Neural cell (in vitro differentiated cells): ENCODE measurements around the gene RFX4. TPM values are rescaled to one million over a fixed set of nuclear protein-coding genes. Genes with fewer than 3 reads are reported as not detected.

Experiments used
- H2AFZ ChIP-seq: fragments of 200-600, 300-800 bp; sonication (generic), shearing (Covaris generic); 2 replicates; pipeline ENCODE4 v1.6.0; 2014; ENCODE audit warnings: low read depth, mild to moderate bottlenecking, antibody characterized with exemption, low read length, moderate library complexity
- H3F3A ChIP-seq: fragments of 200-600 bp; shearing (Covaris generic); 2 replicates; pipeline ENCODE4 v1.6.1; 2016; ENCODE audit warnings: mild to moderate bottlenecking, moderate library complexity, mixed read lengths, antibody characterized with exemption, low read length; ENCODE audit not compliant: insufficient read depth, poor library complexity, severe bottlenecking
- H3K27ac ChIP-seq: fragments of 200-600, 300-800 bp; sonication (generic), shearing (Covaris generic); 2 replicates; pipeline ENCODE4 v1.5.1; 2014; ENCODE audit warnings: mild to moderate bottlenecking, low read length, moderate library complexity
- H3K27me3 ChIP-seq: fragments of 300-800, 200-600 bp; sonication (generic), shearing (Covaris generic); 2 replicates; pipeline ENCODE4 v1.6.0; 2014; ENCODE audit warnings: mild to moderate bottlenecking, low read depth, low read length, moderate library complexity; ENCODE audit not compliant: insufficient read depth
- H3K36me3 ChIP-seq: fragments of 300-800, 200-600 bp; sonication (generic), shearing (Covaris generic); 2 replicates; pipeline ENCODE4 v1.5.1; 2014; ENCODE audit warnings: mild to moderate bottlenecking, antibody characterized with exemption, low read length, moderate library complexity; ENCODE audit not compliant: insufficient read depth
- H3K4me2 ChIP-seq: fragments of 300-800, 200-600 bp; sonication (generic), shearing (Covaris generic); 2 replicates; pipeline ENCODE4 v1.6.0; 2014; ENCODE audit warnings: mild to moderate bottlenecking, low read length
- H3K4me3 ChIP-seq: fragments of 300-800, 200-600 bp; sonication (generic), shearing (Covaris generic); 2 replicates; pipeline ENCODE4 v1.5.1; 2014; ENCODE audit warnings: mild to moderate bottlenecking, low read length, moderate library complexity
- H3K79me2 ChIP-seq: fragments of 200-600 bp; shearing (Covaris generic); replicated peaks from 2 replicates; pipeline ENCODE4 v1.6.0; 2014; ENCODE audit warnings: mild to moderate bottlenecking, low read length, moderate library complexity; ENCODE audit not compliant: insufficient read depth
- H3K9ac ChIP-seq: fragments of 300-800, 200-600 bp; sonication (generic), shearing (Covaris generic); 2 replicates; pipeline ENCODE4 v1.6.1; 2016; ENCODE audit warnings: mild to moderate bottlenecking, low read length, mixed read lengths
- H3K9me2 ChIP-seq: fragments of 200-600 bp; shearing (Covaris generic); 2 replicates; pipeline ENCODE4 v1.6.1; 2016; ENCODE audit warnings: mild to moderate bottlenecking, low read length, mixed read lengths; ENCODE audit not compliant: insufficient read depth
- H3K9me3 ChIP-seq: fragments of 200-600, 300-800 bp; sonication (generic), shearing (Covaris generic); 2 replicates; pipeline ENCODE4 v1.6.1; 2016; ENCODE audit warnings: mild to moderate bottlenecking, mixed run types, low read length, moderate library complexity, mixed read lengths
- H4K20me1 ChIP-seq: fragments of 200-600 bp; shearing (Covaris generic); 2 replicates; pipeline ENCODE4 v1.6.1; 2016; ENCODE audit warnings: mild to moderate bottlenecking, mixed run types; ENCODE audit not compliant: insufficient read depth
- EP300 ChIP-seq: fragments of 450-650 bp; conservative IDR thresholded peaks from 2 replicates; pipeline ENCODE4 v1.6.1; 2014; ENCODE audit warnings: antibody characterized with exemption, mild to moderate bottlenecking, moderate library complexity; ENCODE audit not compliant: poor library complexity, severe bottlenecking
- EZH2 ChIP-seq: fragments of 200-600, 300-800 bp; shearing (Covaris generic), sonication (generic); IDR thresholded peaks from 2 replicates; pipeline ENCODE4 v1.6.1; 2014; ENCODE audit warnings: antibody characterized with exemption, low read length, borderline replicate concordance, mild to moderate bottlenecking; ENCODE audit not compliant: insufficient read depth, poor library complexity, severe bottlenecking
- MXI1 ChIP-seq: fragments of 450-650 bp; conservative IDR thresholded peaks from 2 replicates; pipeline ENCODE4 v1.6.1; 2014; ENCODE audit warnings: antibody characterized with exemption, mild to moderate bottlenecking; ENCODE audit not compliant: poor library complexity, severe bottlenecking
- POLR2AphosphoS5 ChIP-seq: IDR thresholded peaks from 2 replicates; pipeline ENCODE4 v1.6.1; 2012
- RAD21 ChIP-seq: fragments of 450-650 bp; conservative IDR thresholded peaks from 2 replicates; pipeline ENCODE4 v1.6.1; 2014; ENCODE audit warnings: antibody characterized with exemption, mild to moderate bottlenecking, moderate library complexity
- SMC3 ChIP-seq: fragments of 450-650 bp; conservative IDR thresholded peaks from 2 replicates; pipeline ENCODE4 v1.6.1; 2014; ENCODE audit warnings: antibody characterized with exemption, mild to moderate bottlenecking, moderate library complexity; ENCODE audit not compliant: poor library complexity
- TAF1 ChIP-seq: IDR thresholded peaks from 2 replicates; pipeline ENCODE4 v1.6.1; 2012; ENCODE audit warnings: low read depth
- polyA plus RNA-seq: library from polyadenylated mRNA; depleted of rRNA; stranded (reverse); fragments of >200 nt; gene quantifications from 2 replicates; pipeline ENCODE4 v1.2.3, GENCODE V29; 2014
- TF ChIP-seq, protein P1 (sequence below): IDR thresholded peaks from 2 replicates; pipeline ENCODE4 v1.6.1; 2012; ENCODE audit warnings: borderline replicate concordance
- TF ChIP-seq, protein P2 (sequence below): fragments of 450-650 bp; IDR thresholded peaks from 2 replicates; pipeline ENCODE4 v1.5.1; 2014; ENCODE audit warnings: antibody characterized with exemption, mild to moderate bottlenecking, moderate library complexity; ENCODE audit not compliant: poor library complexity, severe bottlenecking

The RFX4 gene
- polyA plus RNA-seq, 1 donor from 2014 or later, result 0.22 TPM

GRCh38 chr12:106648736-106649135 lies 65.9 kb downstream of the RFX4 start:
- TF ChIP-seq, protein P1, sequence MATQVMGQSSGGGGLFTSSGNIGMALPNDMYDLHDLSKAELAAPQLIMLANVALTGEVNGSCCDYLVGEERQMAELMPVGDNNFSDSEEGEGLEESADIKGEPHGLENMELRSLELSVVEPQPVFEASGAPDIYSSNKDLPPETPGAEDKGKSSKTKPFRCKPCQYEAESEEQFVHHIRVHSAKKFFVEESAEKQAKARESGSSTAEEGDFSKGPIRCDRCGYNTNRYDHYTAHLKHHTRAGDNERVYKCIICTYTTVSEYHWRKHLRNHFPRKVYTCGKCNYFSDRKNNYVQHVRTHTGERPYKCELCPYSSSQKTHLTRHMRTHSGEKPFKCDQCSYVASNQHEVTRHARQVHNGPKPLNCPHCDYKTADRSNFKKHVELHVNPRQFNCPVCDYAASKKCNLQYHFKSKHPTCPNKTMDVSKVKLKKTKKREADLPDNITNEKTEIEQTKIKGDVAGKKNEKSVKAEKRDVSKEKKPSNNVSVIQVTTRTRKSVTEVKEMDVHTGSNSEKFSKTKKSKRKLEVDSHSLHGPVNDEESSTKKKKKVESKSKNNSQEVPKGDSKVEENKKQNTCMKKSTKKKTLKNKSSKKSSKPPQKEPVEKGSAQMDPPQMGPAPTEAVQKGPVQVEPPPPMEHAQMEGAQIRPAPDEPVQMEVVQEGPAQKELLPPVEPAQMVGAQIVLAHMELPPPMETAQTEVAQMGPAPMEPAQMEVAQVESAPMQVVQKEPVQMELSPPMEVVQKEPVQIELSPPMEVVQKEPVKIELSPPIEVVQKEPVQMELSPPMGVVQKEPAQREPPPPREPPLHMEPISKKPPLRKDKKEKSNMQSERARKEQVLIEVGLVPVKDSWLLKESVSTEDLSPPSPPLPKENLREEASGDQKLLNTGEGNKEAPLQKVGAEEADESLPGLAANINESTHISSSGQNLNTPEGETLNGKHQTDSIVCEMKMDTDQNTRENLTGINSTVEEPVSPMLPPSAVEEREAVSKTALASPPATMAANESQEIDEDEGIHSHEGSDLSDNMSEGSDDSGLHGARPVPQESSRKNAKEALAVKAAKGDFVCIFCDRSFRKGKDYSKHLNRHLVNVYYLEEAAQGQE, result no peak
- no peak for TF ChIP-seq POLR2AphosphoS5
- TF ChIP-seq RAD21, result no peak
- no peak for TF ChIP-seq EZH2
- no peak for TF ChIP-seq MXI1
- TF ChIP-seq SMC3, result no peak
- no peak for TF ChIP-seq TAF1
- TF ChIP-seq, protein P2, sequence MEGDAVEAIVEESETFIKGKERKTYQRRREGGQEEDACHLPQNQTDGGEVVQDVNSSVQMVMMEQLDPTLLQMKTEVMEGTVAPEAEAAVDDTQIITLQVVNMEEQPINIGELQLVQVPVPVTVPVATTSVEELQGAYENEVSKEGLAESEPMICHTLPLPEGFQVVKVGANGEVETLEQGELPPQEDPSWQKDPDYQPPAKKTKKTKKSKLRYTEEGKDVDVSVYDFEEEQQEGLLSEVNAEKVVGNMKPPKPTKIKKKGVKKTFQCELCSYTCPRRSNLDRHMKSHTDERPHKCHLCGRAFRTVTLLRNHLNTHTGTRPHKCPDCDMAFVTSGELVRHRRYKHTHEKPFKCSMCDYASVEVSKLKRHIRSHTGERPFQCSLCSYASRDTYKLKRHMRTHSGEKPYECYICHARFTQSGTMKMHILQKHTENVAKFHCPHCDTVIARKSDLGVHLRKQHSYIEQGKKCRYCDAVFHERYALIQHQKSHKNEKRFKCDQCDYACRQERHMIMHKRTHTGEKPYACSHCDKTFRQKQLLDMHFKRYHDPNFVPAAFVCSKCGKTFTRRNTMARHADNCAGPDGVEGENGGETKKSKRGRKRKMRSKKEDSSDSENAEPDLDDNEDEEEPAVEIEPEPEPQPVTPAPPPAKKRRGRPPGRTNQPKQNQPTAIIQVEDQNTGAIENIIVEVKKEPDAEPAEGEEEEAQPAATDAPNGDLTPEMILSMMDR, result no peak
- no peak for TF ChIP-seq EP300
- Histone ChIP-seq H3K9me3 (no peaks in the 10 kb centered on the region), H3K4me2 (no peak overlapping the region), H3F3A (no peaks in the 10 kb centered on the region), H3K27ac (no peak overlapping the region), H3K79me2 (no peaks in the 10 kb centered on the region), H3K9me2 (no peaks in the 10 kb centered on the region), H3K9ac (no peak overlapping the region), H3K36me3 (no peaks in the 10 kb centered on the region), H4K20me1 (no peaks in the 10 kb centered on the region), H2AFZ (no peak overlapping the region), H3K27me3 (no peaks in the 10 kb centered on the region), H3K4me3 (no peak overlapping the region)

DNA sequence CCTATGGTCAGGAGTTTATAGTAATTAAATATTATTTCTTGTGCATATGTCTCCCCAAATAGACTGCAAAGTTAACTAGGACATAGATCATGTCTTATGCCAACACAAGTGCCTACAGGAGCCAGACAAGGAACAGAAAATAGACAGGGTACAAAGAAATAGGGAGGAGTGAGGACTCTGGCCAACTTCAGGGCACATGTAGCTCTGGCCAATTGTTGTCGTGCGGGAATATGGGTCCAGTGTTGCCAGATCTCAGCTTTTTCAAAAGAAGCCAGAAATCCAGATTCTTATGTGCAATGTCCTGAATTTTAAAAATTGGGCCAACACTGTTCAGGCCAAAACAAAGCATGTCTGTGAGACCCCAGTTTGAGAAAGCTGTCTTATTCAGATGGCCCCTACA lies 68.7 kb downstream of the RFX4 start:
- H3K27ac ChIP-seq, result no peak overlapping the region
- H3K9me2 ChIP-seq, result no peaks in the 10 kb centered on the region
- H3K27me3 ChIP-seq, result no peaks in the 10 kb centered on the region
- no peak overlapping the region for H3K9ac ChIP-seq
- no peak for TF ChIP-seq TAF1
- TF ChIP-seq EZH2, result no peak
- no peak for TF ChIP-seq SMC3
- TF ChIP-seq, protein P1, result no peak
- TF ChIP-seq RAD21, result no peak
- TF ChIP-seq POLR2AphosphoS5, result no peak
- TF ChIP-seq MXI1, result no peak
- TF ChIP-seq EP300, result no peak
- TF ChIP-seq, protein P2, result no peak
- no peaks in the 10 kb centered on the region for H3K79me2 ChIP-seq
- H3K36me3 ChIP-seq, result no peaks in the 10 kb centered on the region
- no peak overlapping the region for H3K4me3 ChIP-seq
- no peak overlapping the region for H2AFZ ChIP-seq
- H3K9me3 ChIP-seq, result no peaks in the 10 kb centered on the region
- H4K20me1 ChIP-seq, result no peaks in the 10 kb centered on the region
- H3K4me2 ChIP-seq, result no peak overlapping the region
- no peaks in the 10 kb centered on the region for H3F3A ChIP-seq
